Prostate gland (tissue), 2 donors: ENCODE results near the gene ARHGAP26.

Experiments
- POLR2A ChIP-seq: fragments of 450-650 bp; IDR thresholded peaks from one replicate; pipeline ENCODE4 v1.6.1; 2016; ENCODE audit warnings: antibody characterized with exemption, mild to moderate bottlenecking
- POLR2AphosphoS5 ChIP-seq: sonication (generic); formaldehyde crosslinking; IDR thresholded peaks from one replicate; pipeline ENCODE4 v1.6.1; 2017; ENCODE audit warnings: antibody characterized with exemption
- TF ChIP-seq, protein P1 (sequence below), 4 experiments: fragments of 200-600 bp in 2 of 4; fragments of 450-650 bp in 2 of 4; sonication (generic) in 2 of 4; IDR thresholded peaks; 1 replicate in 3 of 4; 2 replicates in 1 of 4; pipeline ENCODE4 v1.5.1; 2016 to 2019; ENCODE audit warnings: antibody characterized with exemption in 4 of 4, mild to moderate bottlenecking in 2 of 4, moderate library complexity in 2 of 4

- TF ChIP-seq, protein P1, sequence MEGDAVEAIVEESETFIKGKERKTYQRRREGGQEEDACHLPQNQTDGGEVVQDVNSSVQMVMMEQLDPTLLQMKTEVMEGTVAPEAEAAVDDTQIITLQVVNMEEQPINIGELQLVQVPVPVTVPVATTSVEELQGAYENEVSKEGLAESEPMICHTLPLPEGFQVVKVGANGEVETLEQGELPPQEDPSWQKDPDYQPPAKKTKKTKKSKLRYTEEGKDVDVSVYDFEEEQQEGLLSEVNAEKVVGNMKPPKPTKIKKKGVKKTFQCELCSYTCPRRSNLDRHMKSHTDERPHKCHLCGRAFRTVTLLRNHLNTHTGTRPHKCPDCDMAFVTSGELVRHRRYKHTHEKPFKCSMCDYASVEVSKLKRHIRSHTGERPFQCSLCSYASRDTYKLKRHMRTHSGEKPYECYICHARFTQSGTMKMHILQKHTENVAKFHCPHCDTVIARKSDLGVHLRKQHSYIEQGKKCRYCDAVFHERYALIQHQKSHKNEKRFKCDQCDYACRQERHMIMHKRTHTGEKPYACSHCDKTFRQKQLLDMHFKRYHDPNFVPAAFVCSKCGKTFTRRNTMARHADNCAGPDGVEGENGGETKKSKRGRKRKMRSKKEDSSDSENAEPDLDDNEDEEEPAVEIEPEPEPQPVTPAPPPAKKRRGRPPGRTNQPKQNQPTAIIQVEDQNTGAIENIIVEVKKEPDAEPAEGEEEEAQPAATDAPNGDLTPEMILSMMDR (IDR thresholded peaks at IDR 0.05): no peak
- no peak for TF ChIP-seq POLR2AphosphoS5
- no peak for TF ChIP-seq POLR2A
Observed at GRCh38 chr5:142894749-142895148, 124.6 kb downstream of the ARHGAP26 start.
